Left lung (tissue), 10 donors: ENCODE results near the gene GLCCI1. TPM values are rescaled to one million over a fixed set of nuclear protein-coding genes. Genes with fewer than 3 reads are reported as not detected.

Source experiments
- ATAC-seq: fragments of 200-7000 bp; cut with Tn5 transposase; one replicate; pipeline ENCODE4 v1.9.1; 2020; ENCODE audit warnings: moderate library complexity
- DNase-seq, 4 donors: peaks; one replicate each; pipeline ENCODE4 v3.0.0-alpha.2; 2013 to 2020
- H3K27ac ChIP-seq, 2 donors: fragments of 200-600 bp; sonication (generic) in 1 of 2; one replicate each; pipeline versions ENCODE4 v1.5.0 to v1.8.0; 2020 to 2021
- H3K27me3 ChIP-seq, 2 donors: fragments of 200-600 bp; sonication (generic) in 1 of 2; one replicate each; pipeline versions ENCODE4 v1.5.0 to v1.8.0; 2020 to 2021
- H3K36me3 ChIP-seq, 2 donors: fragments of 200-600 bp; sonication (generic) in 1 of 2; one replicate each; pipeline versions ENCODE4 v1.5.0 to v1.8.0; 2020 to 2021
- H3K4me1 ChIP-seq, 2 donors: fragments of 200-600 bp; one replicate each; pipeline ENCODE4 v1.8.0; 2021
- H3K4me3 ChIP-seq, 2 donors: fragments of 200-600 bp; sonication (generic) in 1 of 2; one replicate each; pipeline versions ENCODE4 v1.5.0 to v1.8.0; 2020 to 2021; ENCODE audit warnings: mild to moderate bottlenecking in 1 of 2
- H3K9me3 ChIP-seq, 2 donors: fragments of 200-600 bp; sonication (generic) in 1 of 2; one replicate each; pipeline versions ENCODE4 v1.5.0 to v1.8.0; 2020 to 2021
- CTCF ChIP-seq, 2 donors: fragments of 200-600 bp; sonication (generic) in 1 of 2; IDR thresholded peaks; one replicate each; pipeline versions ENCODE4 v1.5.0 to v1.8.0; 2021; ENCODE audit warnings: antibody characterized with exemption in 2 of 2
- intact Hi-C, 2 donors: fragments of 100-400 bp; cut with DNase I; formaldehyde crosslinking; loops; one replicate each; pipeline versions ENCODE4 v1.11.2 to v1.14.2; 2022
- polyA plus RNA-seq, 6 donors: library from polyadenylated mRNA; unstranded; fragments of 120-200 nt; gene quantifications; one replicate each; pipeline ENCODE4 v1.2.1, GENCODE V29; 2013; ENCODE audit not compliant: insufficient read length in 6 of 6
- total RNA-seq, 2 donors: library from RNA; stranded (reverse); fragmentation: NEBNext Ultra II Directional; extraction: Animal tissue kit (Norgen Biotek cat#: 25700); gene quantifications; one replicate each; pipeline ENCODE4 v1.2.1, GENCODE V29; 2021
- donor health status: DM: no; HTN: yes; CAD: no.
- donor health status: DM: no; HTN: no; CAD: no.

The GLCCI1 gene
- total and polyA plus RNA-seq, 8 donors: 25.4 to 45.2 (median 37.1) TPM

GRCh38 chr7:8014399-8014798, 45.8 kb downstream of the GLCCI1 start:
- ATAC-seq: peak; percentile 60
- Histone ChIP-seq H3K4me3 (no peak overlapping the region), H3K27ac (peak overlapping the region in 1 of 2 donors; percentile 58), H3K36me3 (no peaks in the 10 kb centered on the region), H3K27me3 (no peaks in the 10 kb centered on the region), H3K9me3 (no peaks in the 10 kb centered on the region), H3K4me1 (peaks cover 0 to 14% of the 10 kb centered on the region in 2 donors)
- intact Hi-C loops: no loop called here
- TF ChIP-seq CTCF (IDR thresholded peaks at IDR 0.05): no peak
- DNase-seq: peak in 1 of 4 donors; percentile 4

- Histone ChIP-seq H3K27ac (peak overlapping the region in 1 of 2 donors; percentile 58), H3K36me3 (no peaks in the 10 kb centered on the region), H3K4me3 (no peak overlapping the region), H3K27me3 (no peaks in the 10 kb centered on the region), H3K4me1 (peaks cover 0 to 14% of the 10 kb centered on the region in 2 donors), H3K9me3 (no peaks in the 10 kb centered on the region)
- DNase-seq (no peak), ATAC-seq (no peak)
- intact Hi-C loops: no loop called here
- TF ChIP-seq CTCF (IDR thresholded peaks at IDR 0.05): no peak
These were observed 46.6 kb downstream of the GLCCI1 start for GRCh38 chr7:8015100-8015745.

GRCh38 chr7:8015746-8016120, 47.1 kb downstream of the GLCCI1 start:
- DNase-seq (no peak), ATAC-seq (no peak)
- no peaks in the 10 kb centered on the region for H3K27me3 ChIP-seq
- no peak overlapping the region for H3K27ac ChIP-seq
- peaks cover 0 to 14% of the 10 kb centered on the region in 2 donors for H3K4me1 ChIP-seq
- H3K9me3 ChIP-seq: no peaks in the 10 kb centered on the region
- intact Hi-C loops: no loop called here
- no peak for TF ChIP-seq CTCF (IDR thresholded peaks at IDR 0.05)
- H3K36me3 ChIP-seq: no peaks in the 10 kb centered on the region
- H3K4me3 ChIP-seq: no peak overlapping the region

- no peak for TF ChIP-seq CTCF (IDR thresholded peaks at IDR 0.05)
- Histone ChIP-seq H3K27me3 (no peaks in the 10 kb centered on the region), H3K9me3 (no peaks in the 10 kb centered on the region), H3K4me1 (peaks cover 0 to 14% of the 10 kb centered on the region in 2 donors), H3K4me3 (no peak overlapping the region), H3K27ac (no peak overlapping the region), H3K36me3 (no peaks in the 10 kb centered on the region)
- intact Hi-C loops: no loop called here
- ATAC-seq: no peak
- no peak for DNase-seq
These were observed 48.8 kb downstream of the GLCCI1 start for GRCh38 chr7:8017423-8017822.

- intact Hi-C loops: no loop called here
- no peak for ATAC-seq
- Histone ChIP-seq H3K4me1 (peaks cover 0 to 13% of the 10 kb centered on the region in 2 donors), H3K4me3 (no peak overlapping the region), H3K9me3 (no peaks in the 10 kb centered on the region), H3K27ac (no peak overlapping the region), H3K36me3 (peaks cover 0 to 8% of the 10 kb centered on the region in 2 donors), H3K27me3 (no peaks in the 10 kb centered on the region)
- TF ChIP-seq CTCF (IDR thresholded peaks at IDR 0.05): no peak
- no peak for DNase-seq
These were observed 50.4 kb downstream of the GLCCI1 start for GRCh38 chr7:8018961-8019360.
